ENCODE measurements around the gene TOP2A.

Gene TOP2A

DNA sequence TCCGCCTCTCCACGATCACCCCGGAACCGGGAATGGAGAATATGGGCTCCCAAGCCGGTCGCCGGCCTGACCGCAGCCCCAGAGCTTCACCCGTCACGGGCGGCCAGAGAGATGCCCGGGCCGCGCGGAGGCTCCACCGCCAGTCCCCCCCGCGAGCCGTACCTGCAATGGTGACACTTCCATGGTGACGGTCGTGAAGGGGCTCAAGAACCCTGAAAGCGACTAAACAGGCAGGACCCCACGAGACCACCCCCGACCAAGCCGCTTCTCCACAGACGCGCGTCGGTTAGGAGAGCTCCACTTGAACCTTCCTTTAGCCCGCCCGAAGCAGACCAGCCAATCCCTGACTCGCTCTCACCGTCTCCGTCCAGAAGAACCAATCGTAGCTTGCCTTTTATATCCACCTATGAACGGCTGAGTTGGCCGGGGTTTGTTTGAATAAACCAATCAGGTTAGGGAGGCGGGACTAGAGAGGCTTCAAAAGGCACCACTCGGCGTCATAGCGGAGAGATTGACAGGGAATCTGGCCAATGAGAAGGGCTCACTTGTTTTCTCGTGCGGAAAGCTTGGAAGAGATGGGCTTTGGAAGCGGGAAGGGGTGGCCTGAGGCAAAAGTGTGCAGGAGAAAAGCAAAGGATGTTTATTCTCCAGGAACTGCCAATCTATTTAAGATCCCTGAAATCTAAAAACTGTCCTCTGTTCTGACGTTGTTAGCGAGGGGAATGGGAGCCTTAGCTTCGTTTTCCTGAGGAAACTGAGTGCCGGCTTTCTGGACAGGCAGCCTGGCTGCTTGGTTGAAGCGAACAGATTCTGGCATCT is at the start of gene TOP2A:
Gene TOP2A (minus strand): TSS at position 288 of the 819 bp plus-strand sequence. CDS start 105 bp downstream, at position 183.
- peak; percentile 83 for DNase-seq (ENCODE audit: low read depth)

DNA sequence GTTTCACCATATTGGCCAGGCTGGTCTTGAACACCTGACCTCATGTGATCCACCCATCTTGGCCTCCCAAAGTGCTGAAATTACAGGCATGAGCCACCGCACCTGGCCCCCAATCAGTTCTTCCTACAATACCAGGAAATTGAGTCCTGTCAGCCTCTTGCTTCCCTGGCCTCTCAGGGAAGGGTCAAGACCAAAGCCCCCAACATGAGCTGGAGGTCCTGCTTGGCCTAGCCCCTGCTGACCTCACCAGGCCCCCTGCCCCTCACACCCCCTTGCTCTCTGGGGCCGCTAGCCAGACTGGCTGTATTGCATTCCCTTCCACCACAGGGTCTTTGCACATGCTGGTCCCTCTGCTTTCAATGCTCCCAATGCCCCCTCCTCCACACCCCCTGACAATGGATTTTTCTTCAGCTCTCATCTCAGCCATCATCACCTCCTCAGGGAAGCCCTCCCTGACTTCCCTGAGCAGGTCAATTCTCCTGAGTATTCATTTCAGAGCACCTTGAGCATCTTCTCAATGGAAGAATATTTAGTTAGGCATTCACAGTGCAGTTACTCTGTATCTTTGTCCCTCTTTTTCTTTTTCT is 49.7 kb upstream of the TOP2A start:
- no peak for DNase-seq (ENCODE audit: low read depth)

DNA sequence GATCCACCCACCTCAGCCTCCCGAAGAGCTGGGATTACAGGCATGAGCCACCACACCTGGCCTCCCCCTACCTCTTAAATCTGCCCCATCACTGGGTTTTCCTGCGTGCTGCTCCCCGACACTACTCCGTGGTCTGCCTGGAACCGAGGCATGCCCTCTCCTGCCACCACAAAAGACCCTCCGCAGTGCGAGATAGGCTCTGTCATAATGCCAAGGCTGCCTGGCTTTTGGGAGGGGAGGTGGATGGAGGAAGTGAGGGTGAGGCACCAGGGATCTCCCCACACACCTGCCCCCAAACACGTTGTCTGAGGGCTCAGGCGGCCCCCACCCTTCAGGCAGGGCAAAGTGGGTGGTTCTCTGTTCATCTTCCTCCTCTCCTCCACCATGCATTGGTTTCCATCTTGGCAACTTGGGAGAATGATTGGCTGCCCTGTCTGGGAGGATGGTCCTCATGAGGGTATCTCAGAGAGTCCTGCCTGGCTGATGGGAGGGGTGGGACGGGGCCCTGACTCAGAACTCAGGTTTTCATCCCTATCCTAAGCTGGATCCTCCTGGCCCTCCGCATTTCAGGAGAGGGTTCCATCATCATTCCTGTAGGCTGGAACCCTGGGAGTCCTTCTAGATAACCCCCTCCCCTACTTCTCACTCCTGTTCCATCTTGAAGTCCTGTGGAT is 48.7 kb upstream of the TOP2A start:
- DNase-seq (ENCODE audit: low read depth), result no peak

- no peak for DNase-seq (ENCODE audit: low read depth)
These were observed 46.7 kb upstream of the TOP2A start for GRCh38 chr17:40464392-40464855.

GRCh38 chr17:40463122-40463550 is 45.4 kb upstream of the TOP2A start:
- DNase-seq (ENCODE audit: low read depth), result no peak

DNA sequence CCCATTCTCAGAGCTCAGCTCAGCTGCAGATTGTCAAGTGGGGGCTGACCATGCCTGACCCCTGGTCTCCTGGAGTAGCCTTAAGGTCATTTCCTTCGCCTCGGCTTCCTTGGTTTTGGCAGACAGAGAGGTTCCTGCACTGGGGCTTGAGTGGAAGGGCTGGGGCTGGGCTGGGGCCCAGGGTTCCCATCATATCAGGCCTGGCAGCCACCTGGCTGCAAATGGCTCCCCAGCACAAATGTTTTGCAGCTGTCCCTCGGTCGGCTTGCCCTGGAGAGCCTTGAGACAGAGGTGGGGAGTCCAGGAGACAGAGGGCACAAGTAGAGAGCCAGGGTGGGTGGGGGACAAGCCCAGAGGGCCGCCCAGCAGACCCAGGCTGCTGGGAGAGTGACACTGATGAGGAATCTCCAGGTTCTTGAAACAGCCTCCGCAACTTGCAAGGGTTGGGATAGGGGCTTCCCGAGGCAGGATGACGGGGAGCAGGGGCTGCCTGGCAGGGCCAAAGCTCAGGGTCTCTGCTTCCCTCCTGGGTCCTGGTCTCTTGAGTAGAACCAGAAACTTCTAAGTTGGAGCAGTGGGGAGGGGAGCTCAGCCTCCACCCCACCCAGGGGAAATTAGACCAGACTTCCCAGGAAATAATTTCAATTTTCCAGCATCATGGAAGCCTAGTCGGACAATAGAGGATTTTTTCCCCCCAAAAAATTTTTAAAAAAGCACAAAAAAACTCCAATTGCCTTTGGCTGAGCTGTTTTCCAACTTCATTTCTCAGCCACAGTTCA is 44.8 kb upstream of the TOP2A start:
- DNase-seq (ENCODE audit: low read depth), result no peak

DNA sequence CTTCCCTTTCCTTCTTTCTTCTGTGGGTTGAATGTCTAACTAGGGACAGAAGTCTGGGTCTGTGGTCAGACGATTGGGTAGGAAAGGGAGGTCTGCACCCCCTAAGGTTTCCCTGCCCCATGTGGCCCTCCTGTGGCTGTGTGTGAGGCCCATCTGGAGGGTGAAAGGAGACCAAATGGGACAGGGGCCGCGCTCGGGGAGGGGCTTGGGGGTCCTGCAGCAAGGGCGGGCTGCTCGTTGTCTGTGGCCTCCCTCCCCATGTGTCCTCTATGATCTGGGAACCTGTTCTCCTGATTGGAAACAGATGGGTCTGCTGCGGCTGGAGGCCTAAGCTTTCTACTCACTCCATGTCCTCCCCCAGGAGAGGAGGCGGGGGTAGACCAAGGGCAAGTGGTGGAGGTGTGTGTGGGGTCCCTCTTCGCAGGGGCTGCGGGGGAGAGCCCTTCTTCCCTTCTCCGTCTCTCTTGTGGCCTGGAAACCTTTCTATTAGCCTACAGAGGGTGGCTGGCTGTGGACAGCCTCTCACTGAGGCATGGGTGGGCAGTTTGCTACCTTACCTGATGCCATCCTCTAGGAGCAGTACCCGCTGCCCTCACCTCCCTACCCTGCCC is 44.1 kb upstream of the TOP2A start:
- no peak for DNase-seq (ENCODE audit: low read depth)

GRCh38 chr17:40460968-40461731 is 43.5 kb upstream of the TOP2A start:
- DNase-seq (ENCODE audit: low read depth), result no peak

DNA sequence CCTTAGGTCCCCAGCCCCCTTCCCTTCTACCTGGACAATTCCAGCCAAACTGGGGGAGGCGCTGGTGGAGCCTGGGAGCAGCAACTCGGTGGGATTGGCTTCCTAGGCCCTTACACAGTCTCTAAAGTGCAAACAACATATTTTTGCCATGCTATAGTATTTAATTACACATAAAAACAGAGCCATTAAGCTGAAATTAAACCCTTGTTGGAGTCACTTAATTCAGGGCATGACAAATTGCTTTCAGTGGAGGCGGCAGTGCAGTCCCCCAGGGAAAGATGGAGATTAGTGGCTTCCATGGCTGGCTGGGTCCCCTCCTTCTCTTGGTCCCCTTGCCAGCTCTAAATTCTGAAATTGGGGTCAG is 42.9 kb upstream of the TOP2A start:
- DNase-seq (ENCODE audit: low read depth), result no peak

DNA sequence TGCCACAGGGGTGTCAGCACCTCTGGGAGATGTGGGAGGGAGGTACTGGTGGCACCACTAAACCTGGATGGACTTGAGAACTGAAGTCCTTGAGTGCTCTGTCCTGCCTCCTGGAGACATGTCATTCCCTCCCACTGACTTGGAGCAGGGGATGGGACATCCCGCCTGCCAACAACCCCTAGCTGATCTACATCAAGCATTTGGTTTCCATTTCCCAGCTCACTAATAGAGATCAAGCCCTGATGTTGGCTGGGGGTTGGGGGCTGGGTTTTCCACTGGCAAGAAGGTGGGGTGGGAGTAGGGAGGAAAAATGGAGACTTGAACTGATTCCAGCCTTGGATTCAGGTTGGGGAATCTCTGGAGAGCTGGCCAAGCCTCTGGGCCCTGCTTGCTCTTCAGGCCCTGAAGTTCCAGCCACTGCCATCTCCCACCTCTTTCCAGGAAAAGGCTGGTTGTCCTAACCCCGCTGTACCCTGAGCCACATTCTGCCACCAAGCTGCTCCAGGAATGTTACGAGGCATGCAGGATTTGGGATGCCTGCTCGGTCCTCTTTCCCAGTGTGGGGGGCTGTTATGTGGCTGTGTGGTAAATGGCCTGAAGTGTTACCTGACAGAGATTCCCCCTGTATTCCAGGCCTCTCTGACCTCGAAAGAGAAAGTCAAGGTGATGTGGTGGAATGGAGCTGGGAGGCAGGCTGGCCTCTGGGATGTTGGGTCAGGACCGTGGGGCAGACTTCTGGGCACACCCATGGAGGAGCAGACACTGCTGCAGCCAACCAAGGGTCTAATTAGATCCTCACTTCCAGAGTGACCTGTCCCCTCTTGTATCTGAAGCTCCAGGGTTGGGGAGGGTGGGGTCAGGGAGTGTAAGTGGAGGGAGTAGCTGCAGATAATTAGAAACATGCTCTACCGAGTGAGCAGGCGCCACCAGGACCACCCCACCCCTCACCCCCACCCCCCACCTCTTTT is 42.2 kb upstream of the TOP2A start:
- no peak for DNase-seq (ENCODE audit: low read depth)

DNA sequence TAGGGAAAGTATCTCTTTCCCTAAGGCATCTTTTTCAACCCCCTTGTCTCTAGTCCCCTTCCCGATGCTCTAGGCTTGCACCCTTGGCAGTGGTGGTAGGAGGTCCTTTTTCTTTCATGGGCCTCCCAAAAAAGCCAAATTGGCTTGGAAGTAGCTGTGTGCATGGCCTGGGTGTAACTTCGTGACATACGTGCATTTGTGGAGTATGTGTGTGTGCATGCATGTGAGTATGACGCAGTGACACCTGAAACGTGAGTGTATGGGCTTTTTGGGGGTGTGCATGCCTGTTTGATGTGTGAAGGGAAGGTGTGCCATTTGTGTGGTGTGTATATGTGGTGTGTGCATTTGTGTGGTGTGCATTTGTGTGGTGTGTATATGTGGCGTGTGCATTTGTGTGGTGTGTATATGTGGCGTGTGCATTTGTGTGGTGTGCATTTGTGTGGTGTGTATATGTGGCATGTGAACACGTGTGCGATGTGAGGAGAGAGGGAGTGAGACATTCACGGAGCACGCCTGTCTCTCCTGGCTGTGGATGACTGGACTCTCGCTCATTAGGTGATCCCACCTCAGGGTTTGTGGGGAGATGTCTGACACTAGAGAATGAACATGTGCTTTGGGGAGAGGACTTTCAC is 41.3 kb upstream of the TOP2A start:
- DNase-seq (ENCODE audit: low read depth), result no peak

GRCh38 chr17:40457964-40458791 is 40.5 kb upstream of the TOP2A start:
- no peak for DNase-seq (ENCODE audit: low read depth)

DNA sequence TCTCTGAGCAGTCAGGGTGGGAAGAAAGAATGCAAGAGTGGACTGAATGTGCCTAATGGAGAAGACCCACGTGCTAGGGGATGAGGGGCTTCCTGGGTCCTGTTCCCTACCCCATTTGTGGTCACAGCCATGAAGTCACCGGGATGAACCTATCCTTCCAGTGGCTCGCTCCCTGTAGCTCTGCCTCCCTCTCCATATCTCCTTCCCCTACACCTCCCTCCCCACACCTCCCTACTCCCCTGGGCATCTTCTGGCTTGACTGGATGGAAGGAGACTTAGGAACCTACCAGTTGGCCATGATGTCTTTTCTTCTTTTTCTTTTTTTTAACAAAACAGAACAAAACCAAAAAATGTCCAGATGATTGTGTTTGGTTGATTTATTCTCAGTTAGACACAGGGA is 39.7 kb upstream of the TOP2A start:
- no peak for DNase-seq (ENCODE audit: low read depth)

- no peak for DNase-seq (ENCODE audit: low read depth)
These were observed 38.8 kb upstream of the TOP2A start for GRCh38 chr17:40456396-40456951.

DNA sequence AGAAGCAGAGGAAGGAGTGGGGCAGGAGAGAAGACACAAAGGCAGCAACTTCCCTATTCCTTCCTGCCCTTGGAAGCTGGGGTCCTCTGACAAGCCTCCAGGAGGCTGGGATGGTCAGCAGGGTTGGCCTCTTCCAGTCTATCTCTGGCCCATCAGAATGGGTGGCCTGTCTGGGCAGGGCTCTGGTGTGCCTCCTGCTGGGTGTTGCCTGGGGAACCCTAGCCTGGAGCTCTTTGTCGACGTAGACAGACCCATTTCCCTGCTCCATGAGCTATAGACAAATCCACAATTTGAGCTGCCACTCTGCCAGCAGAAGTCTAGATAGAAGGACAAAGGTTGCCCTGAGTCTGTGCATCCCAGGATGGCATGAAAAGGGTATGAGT is 36.9 kb upstream of the TOP2A start:
- no peak for DNase-seq (ENCODE audit: low read depth)

DNA sequence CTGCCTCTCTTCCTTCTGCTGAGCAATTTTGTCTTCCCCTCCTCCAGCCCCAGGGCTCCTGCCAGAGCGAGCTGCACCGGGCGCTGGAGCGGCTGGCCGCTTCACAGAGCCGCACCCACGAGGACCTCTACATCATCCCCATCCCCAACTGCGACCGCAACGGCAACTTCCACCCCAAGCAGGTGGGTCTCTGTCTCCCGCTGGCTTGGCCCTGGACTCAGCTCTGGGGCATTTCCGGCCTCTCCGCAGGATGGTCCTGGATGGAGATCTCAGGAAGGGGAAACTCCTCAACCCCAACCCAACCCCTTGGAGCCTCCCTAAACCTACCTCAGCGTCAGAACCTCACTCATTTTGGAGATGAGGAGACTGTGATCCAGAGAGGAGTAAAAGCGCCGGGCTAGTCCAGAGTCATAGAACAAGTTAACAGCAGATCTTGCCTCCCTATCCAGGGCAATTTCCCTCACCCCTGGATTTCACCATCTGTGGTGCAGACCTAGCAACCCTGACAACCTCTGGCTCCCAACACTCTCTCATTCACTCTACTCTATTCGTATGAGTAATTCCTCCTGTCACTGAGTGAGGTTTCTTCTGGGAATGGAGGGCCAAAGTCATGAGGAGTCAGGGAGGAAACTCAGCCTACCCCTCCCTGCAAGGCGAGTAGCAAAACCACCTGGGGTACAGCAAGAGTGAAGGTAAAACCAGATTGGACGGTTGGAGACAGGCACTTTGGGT is 36.4 kb upstream of the TOP2A start:
- DNase-seq (ENCODE audit: low read depth), result no peak

- no peak for DNase-seq (ENCODE audit: low read depth)
These were observed 35.3 kb upstream of the TOP2A start for GRCh38 chr17:40452921-40453378.
